Trophoblast cell (in vitro differentiated cells and primary cell): ENCODE measurements around the gene ETV7.

ENCODE experiments used
- DNase-seq, 2 donors: peaks; one replicate each; pipeline ENCODE4 v3.0.0-alpha.2; 2016
- H2AFZ ChIP-seq: 2 replicates; pipeline ENCODE4 v1.6.1; 2013; ENCODE audit warnings: low read length, moderate library complexity, mild to moderate bottlenecking; ENCODE audit not compliant: insufficient read depth, poor library complexity
- H2AK5ac ChIP-seq: 2 replicates; pipeline ENCODE4 v1.6.1; 2013; ENCODE audit warnings: mild to moderate bottlenecking, low read length
- H2BK120ac ChIP-seq: 2 replicates; pipeline ENCODE4 v1.6.1; 2013; ENCODE audit warnings: low read length, mild to moderate bottlenecking, moderate library complexity; ENCODE audit not compliant: insufficient read depth, poor library complexity
- H2BK12ac ChIP-seq: 2 replicates; pipeline ENCODE4 v1.6.1; 2013; ENCODE audit warnings: mild to moderate bottlenecking, low read length, moderate library complexity
- H2BK5ac ChIP-seq: 2 replicates; pipeline ENCODE4 v1.6.1; 2013; ENCODE audit warnings: low read length, low read depth, moderate library complexity, mild to moderate bottlenecking; ENCODE audit not compliant: poor library complexity
- H3K14ac ChIP-seq: 2 replicates; pipeline ENCODE4 v1.6.1; 2013; ENCODE audit warnings: mild to moderate bottlenecking, low read length
- H3K18ac ChIP-seq: 2 replicates; pipeline ENCODE4 v1.6.1; 2013; ENCODE audit warnings: mild to moderate bottlenecking, low read length
- H3K23ac ChIP-seq: 2 replicates; pipeline ENCODE4 v1.6.1; 2013; ENCODE audit warnings: low read length
- H3K27ac ChIP-seq: 2 replicates; pipeline ENCODE4 v1.5.1; 2013; ENCODE audit warnings: low read depth, mild to moderate bottlenecking, inconsistent platforms, low read length, moderate library complexity
- H3K27me3 ChIP-seq: 2 replicates; pipeline ENCODE4 v1.6.1; 2013; ENCODE audit warnings: inconsistent platforms, mild to moderate bottlenecking, low read length, moderate library complexity; ENCODE audit not compliant: insufficient read depth
- H3K36me3 ChIP-seq, 2 experiments: 1 replicate in 1 of 2; 2 replicates in 1 of 2; pipeline ENCODE4 v1.6.1; 2013; ENCODE audit warnings: low read length in 2 of 2, mild to moderate bottlenecking in 2 of 2, moderate library complexity in 1 of 2; ENCODE audit not compliant: insufficient read depth in 2 of 2, control insufficient read depth in 1 of 2
- H3K4ac ChIP-seq: 2 replicates; pipeline ENCODE4 v1.6.1; 2013; ENCODE audit warnings: low read depth, mild to moderate bottlenecking, low read length, moderate library complexity
- H3K4me1 ChIP-seq, 2 experiments: 1 replicate in 1 of 2; 2 replicates in 1 of 2; pipeline ENCODE4 v1.6.1; 2013; ENCODE audit warnings: low read length in 2 of 2, mild to moderate bottlenecking in 2 of 2, moderate library complexity in 1 of 2; ENCODE audit not compliant: insufficient read depth in 2 of 2, control insufficient read depth in 1 of 2
- H3K4me2 ChIP-seq: 2 replicates; pipeline ENCODE4 v1.6.1; 2013; ENCODE audit warnings: inconsistent platforms, mild to moderate bottlenecking, low read length, moderate library complexity
- H3K4me3 ChIP-seq: 2 replicates; pipeline ENCODE4 v1.5.1; 2013; ENCODE audit warnings: mild to moderate bottlenecking, low read depth, low read length, inconsistent platforms
- H3K79me1 ChIP-seq: one replicate; pipeline ENCODE4 v1.6.1; 2013; ENCODE audit warnings: low read length
- H3K79me2 ChIP-seq: 2 replicates; pipeline ENCODE4 v1.6.1; 2013; ENCODE audit warnings: low read length, mild to moderate bottlenecking; ENCODE audit not compliant: control insufficient read depth, insufficient read depth, poor library complexity
- H3K9ac ChIP-seq: 2 replicates; pipeline ENCODE4 v1.6.1; 2013; ENCODE audit warnings: mild to moderate bottlenecking, low read length
- H3K9me3 ChIP-seq: 2 replicates; pipeline ENCODE4 v1.6.1; 2013; ENCODE audit warnings: low read depth, mild to moderate bottlenecking, control low read depth, inconsistent platforms, low read length; ENCODE audit not compliant: insufficient read depth
- H4K12ac ChIP-seq: 2 replicates; pipeline ENCODE4 v1.6.1; 2013; ENCODE audit warnings: low read depth, mild to moderate bottlenecking, low read length, moderate library complexity
- H4K8ac ChIP-seq: 2 replicates; pipeline ENCODE4 v1.6.1; 2013; ENCODE audit warnings: low read depth, mild to moderate bottlenecking, low read length, moderate library complexity
- H4K91ac ChIP-seq: one replicate; pipeline ENCODE4 v1.6.1; 2013; ENCODE audit warnings: low read depth, mild to moderate bottlenecking, low read length, moderate library complexity
- WGBS: extraction: QIAGEN DNeasy Blood & Tissue Kit; methylation state at CpG from one replicate; pipeline ENCODE4 v1.1.7; 2013; ENCODE audit warnings: missing lambda C conversion rate; ENCODE audit not compliant: insufficient read length, insufficient coverage; ENCODE audit errors: extremely low coverage; 5-methylcytosine and 5-hydroxymethylcytosine counted together

ETV7 gene

GRCh38 chr6:36376742-36377141, 10.7 kb downstream of the ETV7 start:
- H2BK12ac ChIP-seq, result no peak overlapping the region
- H4K12ac ChIP-seq, result no peak overlapping the region
- no peak overlapping the region for H3K14ac ChIP-seq
- no peak overlapping the region for H2AFZ ChIP-seq
- no peak overlapping the region for H4K8ac ChIP-seq
- no peak overlapping the region for H3K9ac ChIP-seq
- no peaks in the 10 kb centered on the region for H3K79me1 ChIP-seq
- H3K27me3 ChIP-seq, result no peaks in the 10 kb centered on the region
- no peak overlapping the region for H3K23ac ChIP-seq
- H3K4me1 ChIP-seq, result peaks cover 0 to 3% of the 10 kb centered on the region in 2 experiments
- no peaks in the 10 kb centered on the region for H3K79me2 ChIP-seq
- H3K27ac ChIP-seq, result no peak overlapping the region
- no peak overlapping the region for H2BK5ac ChIP-seq
- H4K91ac ChIP-seq, result no peak overlapping the region
- H3K4me3 ChIP-seq, result no peak overlapping the region
- peaks cover 2% of the 10 kb centered on the region for H3K9me3 ChIP-seq
- WGBS, result no CpG with 5 or more reads among the region's 8 CpGs
- H2BK120ac ChIP-seq, result no peak overlapping the region
- H3K36me3 ChIP-seq, result no peaks in the 10 kb centered on the region
- no peak overlapping the region for H3K4ac ChIP-seq
- no peak overlapping the region for H3K18ac ChIP-seq
- H2AK5ac ChIP-seq, result no peak overlapping the region
- H3K4me2 ChIP-seq, result no peak overlapping the region
- DNase-seq, result no peak

GRCh38 chr6:36376183-36376582, 11.3 kb downstream of the ETV7 start:
- no peak overlapping the region for H3K27ac ChIP-seq
- H3K36me3 ChIP-seq, result no peaks in the 10 kb centered on the region
- H4K91ac ChIP-seq, result no peak overlapping the region
- no peak overlapping the region for H4K8ac ChIP-seq
- H2BK5ac ChIP-seq, result no peak overlapping the region
- H3K14ac ChIP-seq, result no peak overlapping the region
- H3K23ac ChIP-seq, result no peak overlapping the region
- H3K4ac ChIP-seq, result no peak overlapping the region
- H2BK120ac ChIP-seq, result no peak overlapping the region
- no peak overlapping the region for H3K9ac ChIP-seq
- no peaks in the 10 kb centered on the region for H3K27me3 ChIP-seq
- H4K12ac ChIP-seq, result no peak overlapping the region
- no peak overlapping the region for H3K4me3 ChIP-seq
- WGBS, result no CpG with 5 or more reads among the region's 8 CpGs
- no peak overlapping the region for H2AK5ac ChIP-seq
- H2BK12ac ChIP-seq, result no peak overlapping the region
- H3K79me2 ChIP-seq, result no peaks in the 10 kb centered on the region
- H3K79me1 ChIP-seq, result no peaks in the 10 kb centered on the region
- no peak overlapping the region for H3K4me2 ChIP-seq
- no peak for DNase-seq
- peaks cover 0 to 3% of the 10 kb centered on the region in 2 experiments for H3K4me1 ChIP-seq
- H3K18ac ChIP-seq, result no peak overlapping the region
- H3K9me3 ChIP-seq, result peaks cover 2% of the 10 kb centered on the region
- no peak overlapping the region for H2AFZ ChIP-seq

GRCh38 chr6:36375644-36376155, 11.8 kb downstream of the ETV7 start:
- no peaks in the 10 kb centered on the region for H3K79me1 ChIP-seq
- H3K18ac ChIP-seq, result no peak overlapping the region
- no peak overlapping the region for H3K4me2 ChIP-seq
- H3K27me3 ChIP-seq, result no peaks in the 10 kb centered on the region
- no peak overlapping the region for H3K14ac ChIP-seq
- H4K12ac ChIP-seq, result no peak overlapping the region
- H3K79me2 ChIP-seq, result no peaks in the 10 kb centered on the region
- no peaks in the 10 kb centered on the region for H3K36me3 ChIP-seq
- H4K8ac ChIP-seq, result no peak overlapping the region
- H2AK5ac ChIP-seq, result no peak overlapping the region
- H2BK12ac ChIP-seq, result no peak overlapping the region
- H4K91ac ChIP-seq, result no peak overlapping the region
- H3K23ac ChIP-seq, result no peak overlapping the region
- no peak overlapping the region for H2AFZ ChIP-seq
- WGBS, result no CpG with 5 or more reads among the region's 20 CpGs
- DNase-seq, result no peak
- no peak overlapping the region for H3K4me3 ChIP-seq
- H2BK5ac ChIP-seq, result no peak overlapping the region
- peaks cover 0 to 3% of the 10 kb centered on the region in 2 experiments for H3K4me1 ChIP-seq
- no peaks in the 10 kb centered on the region for H3K9me3 ChIP-seq
- H3K4ac ChIP-seq, result no peak overlapping the region
- H3K9ac ChIP-seq, result no peak overlapping the region
- no peak overlapping the region for H3K27ac ChIP-seq
- H2BK120ac ChIP-seq, result no peak overlapping the region

GRCh38 chr6:36374972-36375371, 12.5 kb downstream of the ETV7 start:
- DNase-seq, result no peak
- H2BK5ac ChIP-seq, result no peak overlapping the region
- H3K79me2 ChIP-seq, result no peaks in the 10 kb centered on the region
- H4K91ac ChIP-seq, result no peak overlapping the region
- no peaks in the 10 kb centered on the region for H3K36me3 ChIP-seq
- H3K23ac ChIP-seq, result no peak overlapping the region
- no peak overlapping the region for H3K4me3 ChIP-seq
- H3K9ac ChIP-seq, result no peak overlapping the region
- H3K18ac ChIP-seq, result no peak overlapping the region
- H2AFZ ChIP-seq, result no peak overlapping the region
- no peaks in the 10 kb centered on the region for H3K79me1 ChIP-seq
- H3K4me1 ChIP-seq, result peaks cover 0 to 3% of the 10 kb centered on the region in 2 experiments
- no peaks in the 10 kb centered on the region for H3K9me3 ChIP-seq
- H3K14ac ChIP-seq, result no peak overlapping the region
- no peak overlapping the region for H2AK5ac ChIP-seq
- H3K4me2 ChIP-seq, result no peak overlapping the region
- WGBS, result no CpG with 5 or more reads among the region's 8 CpGs
- H2BK12ac ChIP-seq, result no peak overlapping the region
- H4K8ac ChIP-seq, result no peak overlapping the region
- no peak overlapping the region for H3K27ac ChIP-seq
- H2BK120ac ChIP-seq, result no peak overlapping the region
- H3K27me3 ChIP-seq, result no peaks in the 10 kb centered on the region
- H4K12ac ChIP-seq, result no peak overlapping the region
- H3K4ac ChIP-seq, result no peak overlapping the region
